Loucy (cell line): ENCODE measurements around the gene PDE4D.

Experiments used
- H2AFZ ChIP-seq: fragments of 200-600 bp; sonication (generic); 2 replicates; pipeline ENCODE4 v1.6.0; 2016; ENCODE audit warnings: antibody characterized with exemption, mild to moderate bottlenecking, low read length, moderate library complexity
- H3F3A ChIP-seq: fragments of 200-600 bp; 2 replicates; pipeline ENCODE4 v1.6.0; 2016; ENCODE audit warnings: antibody characterized with exemption, low read depth, mild to moderate bottlenecking
- H3K27me3 ChIP-seq: fragments of 200-600 bp; sonication (generic); 2 replicates; pipeline ENCODE4 v1.6.1; 2014; ENCODE audit warnings: low read length, mild to moderate bottlenecking; ENCODE audit not compliant: insufficient read depth, poor library complexity, severe bottlenecking
- H3K36me3 ChIP-seq: fragments of 200-600 bp; sonication (generic); 2 replicates; pipeline ENCODE4 v1.6.1; 2016; ENCODE audit warnings: low read length; ENCODE audit not compliant: insufficient read depth
- H3K4me1 ChIP-seq: fragments of 200-600 bp; sonication (generic); 2 replicates; pipeline ENCODE4 v1.5.1; 2014; ENCODE audit warnings: low read length, mild to moderate bottlenecking; ENCODE audit not compliant: insufficient read depth, poor library complexity, severe bottlenecking
- H3K4me2 ChIP-seq: fragments of 200-600 bp; sonication (generic); 2 replicates; pipeline ENCODE4 v1.6.0; 2014; ENCODE audit warnings: antibody characterized with exemption, low read length, low read depth, mild to moderate bottlenecking; ENCODE audit not compliant: poor library complexity, severe bottlenecking
- H3K4me3 ChIP-seq: fragments of 200-600 bp; sonication (generic); 2 replicates; pipeline ENCODE4 v1.5.1; 2014; ENCODE audit warnings: low read length, mild to moderate bottlenecking, mixed read lengths; ENCODE audit not compliant: poor library complexity, severe bottlenecking
- H3K79me2 ChIP-seq: fragments of 200-600 bp; sonication (generic); 2 replicates; pipeline ENCODE4 v1.6.1; 2014; ENCODE audit warnings: low read length; ENCODE audit not compliant: insufficient read depth
- H3K9ac ChIP-seq: fragments of 200-600 bp; sonication (generic); 2 replicates; pipeline ENCODE4 v1.6.0; 2014; ENCODE audit warnings: mild to moderate bottlenecking, low read depth, low read length, moderate library complexity; ENCODE audit not compliant: poor library complexity, severe bottlenecking
- H3K9me2 ChIP-seq: fragments of 200-600 bp; sonication (generic); replicated peaks from 2 replicates; pipeline ENCODE4 v1.6.1; 2016; ENCODE audit warnings: low read depth, low read length, mixed read lengths
- H3K9me3 ChIP-seq: fragments of 200-600 bp; sonication (generic); 2 replicates; pipeline ENCODE4 v1.6.1; 2014; ENCODE audit warnings: mild to moderate bottlenecking, antibody characterized with exemption, low read length, low read depth; ENCODE audit not compliant: insufficient read depth
- H4K20me1 ChIP-seq: fragments of 200-600 bp; sonication (generic); 2 replicates; pipeline ENCODE4 v1.6.0; 2014; ENCODE audit warnings: antibody characterized with exemption, low read length, mild to moderate bottlenecking; ENCODE audit not compliant: insufficient read depth, poor library complexity, severe bottlenecking
- CTCF ChIP-seq: fragments of 200-600 bp; sonication (generic); conservative IDR thresholded peaks from 2 replicates; pipeline ENCODE4 v1.5.1; 2014; ENCODE audit warnings: mild to moderate bottlenecking, antibody characterized with exemption, low read length
- EZH2phosphoT487 ChIP-seq: fragments of 200-600 bp; IDR thresholded peaks from 2 replicates; pipeline ENCODE4 v1.6.1; 2018; ENCODE audit warnings: antibody characterized with exemption, mild to moderate bottlenecking, moderate library complexity, borderline replicate concordance

Gene PDE4D

DNA sequence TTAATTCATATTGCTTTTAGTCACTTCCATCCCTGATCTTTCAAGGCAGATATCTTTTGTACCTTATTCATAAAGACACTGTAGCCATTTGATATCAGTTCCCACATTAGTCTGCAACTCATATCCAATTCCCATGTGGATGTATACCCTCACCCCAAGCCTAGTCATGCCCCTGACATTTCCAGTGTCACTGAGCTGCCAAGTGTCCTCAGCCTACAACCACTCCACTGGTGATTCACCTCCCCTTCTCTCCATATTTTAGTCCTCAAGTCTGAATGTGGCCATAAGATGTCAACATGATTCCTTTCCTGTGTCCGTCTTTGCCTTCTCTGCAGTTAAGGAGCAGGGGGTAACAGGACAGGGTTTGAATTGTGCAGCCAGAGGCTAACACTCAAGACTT is 963.8 kb downstream of the PDE4D start:
- no peak overlapping the region for H3K9ac ChIP-seq
- H2AFZ ChIP-seq, result no peak overlapping the region
- TF ChIP-seq CTCF, result no peak
- TF ChIP-seq EZH2phosphoT487, result no peak
- H3F3A ChIP-seq, result no peaks in the 10 kb centered on the region
- H3K27me3 ChIP-seq, result peaks cover 15% of the 10 kb centered on the region
- H3K36me3 ChIP-seq, result no peaks in the 10 kb centered on the region
- no peak overlapping the region for H3K4me2 ChIP-seq
- H4K20me1 ChIP-seq, result no peaks in the 10 kb centered on the region
- H3K4me1 ChIP-seq, result no peaks in the 10 kb centered on the region
- H3K9me3 ChIP-seq, result no peaks in the 10 kb centered on the region
- H3K79me2 ChIP-seq, result no peaks in the 10 kb centered on the region
- H3K9me2 ChIP-seq, result no peaks in the 10 kb centered on the region
- H3K4me3 ChIP-seq, result no peak overlapping the region

GRCh38 chr5:58927938-58928337 is 965.6 kb downstream of the PDE4D start:
- Histone ChIP-seq H3K4me1 (no peaks in the 10 kb centered on the region), H3K4me2 (no peak overlapping the region), H3K4me3 (no peak overlapping the region), H3F3A (no peaks in the 10 kb centered on the region), H3K9me2 (no peaks in the 10 kb centered on the region), H3K9me3 (no peaks in the 10 kb centered on the region), H4K20me1 (no peaks in the 10 kb centered on the region), H2AFZ (no peak overlapping the region), H3K27me3 (peaks cover 15% of the 10 kb centered on the region), H3K79me2 (no peaks in the 10 kb centered on the region), H3K36me3 (no peaks in the 10 kb centered on the region), H3K9ac (no peak overlapping the region)
- no peak for TF ChIP-seq EZH2phosphoT487
- no peak for TF ChIP-seq CTCF

GRCh38 chr5:58927181-58927580 is 966.3 kb downstream of the PDE4D start:
- H3K9ac ChIP-seq, result no peak overlapping the region
- no peak overlapping the region for H2AFZ ChIP-seq
- H3K9me3 ChIP-seq, result no peaks in the 10 kb centered on the region
- H3K4me3 ChIP-seq, result no peak overlapping the region
- H3F3A ChIP-seq, result no peaks in the 10 kb centered on the region
- peaks cover 11% of the 10 kb centered on the region for H3K27me3 ChIP-seq
- TF ChIP-seq EZH2phosphoT487 (no peak), CTCF (no peak)
- H4K20me1 ChIP-seq, result no peaks in the 10 kb centered on the region
- H3K4me2 ChIP-seq, result no peak overlapping the region
- H3K36me3 ChIP-seq, result no peaks in the 10 kb centered on the region
- no peaks in the 10 kb centered on the region for H3K4me1 ChIP-seq
- no peaks in the 10 kb centered on the region for H3K9me2 ChIP-seq
- H3K79me2 ChIP-seq, result no peaks in the 10 kb centered on the region
